NCI-H128 (cell line): ENCODE results near the gene PPEF1.

ENCODE experiments used
- DNase-seq: peaks from one replicate; lab custom pipeline; 2025; ENCODE audit not compliant: unreplicated experiment; lab: John Stamatoyannopoulos, UW

PPEF1 gene, protein sequence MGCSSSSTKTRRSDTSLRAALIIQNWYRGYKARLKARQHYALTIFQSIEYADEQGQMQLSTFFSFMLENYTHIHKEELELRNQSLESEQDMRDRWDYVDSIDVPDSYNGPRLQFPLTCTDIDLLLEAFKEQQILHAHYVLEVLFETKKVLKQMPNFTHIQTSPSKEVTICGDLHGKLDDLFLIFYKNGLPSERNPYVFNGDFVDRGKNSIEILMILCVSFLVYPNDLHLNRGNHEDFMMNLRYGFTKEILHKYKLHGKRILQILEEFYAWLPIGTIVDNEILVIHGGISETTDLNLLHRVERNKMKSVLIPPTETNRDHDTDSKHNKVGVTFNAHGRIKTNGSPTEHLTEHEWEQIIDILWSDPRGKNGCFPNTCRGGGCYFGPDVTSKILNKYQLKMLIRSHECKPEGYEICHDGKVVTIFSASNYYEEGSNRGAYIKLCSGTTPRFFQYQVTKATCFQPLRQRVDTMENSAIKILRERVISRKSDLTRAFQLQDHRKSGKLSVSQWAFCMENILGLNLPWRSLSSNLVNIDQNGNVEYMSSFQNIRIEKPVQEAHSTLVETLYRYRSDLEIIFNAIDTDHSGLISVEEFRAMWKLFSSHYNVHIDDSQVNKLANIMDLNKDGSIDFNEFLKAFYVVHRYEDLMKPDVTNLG

DNA sequence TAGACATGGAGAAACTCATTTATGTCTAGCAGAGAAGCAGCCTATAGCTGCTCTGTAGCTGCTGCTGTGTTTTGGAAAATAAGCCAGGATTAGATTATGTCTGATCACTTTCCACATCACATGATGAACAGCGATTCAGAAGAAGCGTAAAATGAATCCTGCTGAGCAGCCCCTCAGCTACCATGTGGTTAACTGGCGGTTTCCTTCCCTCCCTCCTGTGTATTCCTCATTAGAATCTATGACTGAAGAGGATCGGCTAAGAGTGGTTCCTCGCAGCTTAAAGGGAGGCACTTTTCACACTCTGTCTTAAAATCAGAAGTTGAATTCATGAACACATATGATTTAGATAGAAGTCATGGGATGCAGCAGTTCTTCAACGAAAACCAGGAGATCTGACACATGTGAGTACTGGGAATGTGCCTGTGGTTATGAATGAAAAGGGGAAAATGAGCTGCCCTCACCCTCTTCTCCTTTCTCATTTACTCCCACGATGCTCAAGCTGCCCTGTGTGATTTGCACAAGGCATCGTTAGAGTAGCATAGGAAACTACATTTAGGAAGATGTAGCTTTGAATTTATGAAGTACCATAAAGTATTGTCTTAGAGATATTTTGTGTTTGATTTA is at the start of gene PPEF1:
PPEF1 (plus strand) TSS at position 220 of the 624 bp plus-strand sequence; CDS start at position 356, 136 bp downstream.
- DNase-seq: no peak

DNA sequence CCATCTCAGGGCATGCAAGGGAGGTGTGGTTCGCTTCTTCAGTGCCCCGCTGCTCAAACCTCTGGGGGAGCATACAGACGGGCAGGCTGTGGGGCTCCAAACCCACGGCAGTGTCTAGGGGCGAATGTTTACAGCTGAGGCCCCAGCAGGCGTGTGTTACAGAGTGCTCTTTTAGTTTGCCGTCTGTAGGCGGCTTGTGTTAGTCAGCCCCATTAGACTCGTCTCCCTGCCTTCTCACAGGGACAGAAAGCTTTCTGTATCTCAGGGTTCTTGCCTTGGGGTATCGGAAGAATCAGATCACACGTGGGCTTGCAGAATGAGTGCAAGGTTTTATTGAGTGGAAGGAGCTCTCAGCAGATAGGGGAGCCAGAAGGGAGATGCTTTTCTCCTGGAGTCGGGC is 46.2 kb upstream of the PPEF1 start:
- DNase-seq: no peak

DNA sequence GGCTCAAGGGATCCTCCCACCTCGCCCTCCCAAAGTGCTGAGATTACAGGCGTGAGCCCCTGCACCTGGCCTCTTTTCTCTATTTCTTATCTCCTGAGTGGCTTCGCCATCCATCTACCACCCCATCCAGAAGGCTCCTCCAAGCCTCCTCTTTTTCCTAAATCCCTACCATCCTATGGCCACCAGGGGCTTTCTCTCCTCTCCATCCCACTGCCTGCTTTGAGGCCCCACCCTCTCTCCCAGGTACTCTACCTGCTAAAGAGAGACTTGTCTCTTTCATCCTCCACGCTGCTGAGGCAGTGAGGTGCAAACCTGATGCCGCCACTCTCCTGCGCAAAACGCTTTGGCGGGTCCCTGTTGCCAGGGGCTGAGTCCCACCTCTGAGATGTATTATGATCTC is 42.5 kb upstream of the PPEF1 start:
- DNase-seq: no peak

DNA sequence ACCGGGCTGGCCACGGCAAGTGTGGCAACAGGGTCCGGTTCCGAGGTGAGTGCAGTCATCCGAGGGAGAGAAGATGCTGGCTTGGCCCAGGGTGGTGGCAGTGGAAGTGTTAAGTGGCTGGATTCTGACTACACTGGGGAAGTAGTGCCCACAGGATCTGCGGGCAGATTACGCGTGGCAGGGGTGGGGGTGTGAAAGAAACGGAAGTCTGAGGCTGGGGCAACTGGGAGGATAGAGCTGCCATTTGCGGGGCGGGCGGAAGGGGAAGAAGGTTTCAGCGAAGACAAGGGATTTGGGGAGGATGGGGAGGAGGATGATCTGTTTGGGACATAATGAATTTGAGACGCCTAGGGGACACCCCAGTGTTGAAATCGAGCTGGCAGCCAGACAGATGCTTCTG is 40.8 kb upstream of the PPEF1 start:
- DNase-seq: no peak

DNA sequence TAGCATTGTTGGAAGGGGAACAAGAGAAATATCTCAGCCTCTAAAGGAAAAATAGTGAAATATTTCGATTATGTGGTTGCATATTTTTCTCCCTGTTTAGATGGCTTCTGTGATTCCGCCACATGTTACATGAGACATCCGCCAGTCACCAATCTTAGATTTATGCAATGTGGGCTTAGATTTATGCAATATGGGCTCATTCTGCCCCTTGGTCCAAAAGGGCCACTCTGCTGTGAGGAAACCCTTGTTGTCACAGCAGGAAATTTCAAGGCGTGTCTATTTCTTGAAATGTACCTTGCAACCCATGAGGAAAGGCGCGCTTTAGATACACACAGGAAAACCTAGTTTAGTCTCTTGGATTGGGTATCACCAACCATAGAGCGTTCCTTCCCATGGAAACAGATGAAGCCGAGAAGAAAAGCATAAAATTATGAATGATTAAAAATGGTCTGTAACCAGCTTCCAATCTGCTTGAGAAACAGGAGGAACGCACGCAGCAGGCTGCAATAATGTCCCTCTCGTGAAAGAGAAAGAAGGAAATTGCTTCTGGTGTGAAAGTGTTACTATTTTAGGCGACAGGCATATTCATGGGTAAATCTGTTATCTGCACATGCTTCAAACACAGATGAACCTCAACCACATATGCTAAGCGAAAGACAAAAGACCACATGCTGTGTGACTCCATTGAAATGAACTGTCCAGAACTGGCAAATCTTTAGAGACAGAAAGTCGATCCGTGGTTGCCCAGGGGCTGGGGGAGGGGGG is 39.2 kb upstream of the PPEF1 start:
- DNase-seq: peak; percentile 23

DNA sequence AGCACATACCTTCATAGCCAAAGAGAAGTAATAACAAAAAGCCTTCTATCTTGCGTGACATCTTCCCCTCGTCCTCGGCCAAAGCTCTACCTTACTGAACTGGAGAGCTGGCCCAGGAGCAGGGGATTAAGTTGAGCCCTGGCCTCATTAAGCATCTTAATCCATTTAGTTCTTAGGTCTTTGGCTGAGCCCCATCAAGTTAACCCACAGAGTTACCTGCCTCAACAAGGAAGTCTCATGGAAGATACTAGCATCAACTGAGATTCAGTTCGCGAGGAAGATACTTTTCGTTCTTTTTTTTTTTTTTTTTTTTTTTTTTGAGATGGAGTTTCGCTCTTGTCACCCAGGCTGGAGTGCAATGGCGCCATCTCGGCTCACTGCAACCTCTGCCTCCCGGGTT is 35.4 kb upstream of the PPEF1 start, which contains the start of gene RS1:
RS1 (minus strand) TSS at position 101 of the 400 bp plus-strand sequence; CDS start at position 61, 40 bp downstream.
- no peak for DNase-seq

DNA sequence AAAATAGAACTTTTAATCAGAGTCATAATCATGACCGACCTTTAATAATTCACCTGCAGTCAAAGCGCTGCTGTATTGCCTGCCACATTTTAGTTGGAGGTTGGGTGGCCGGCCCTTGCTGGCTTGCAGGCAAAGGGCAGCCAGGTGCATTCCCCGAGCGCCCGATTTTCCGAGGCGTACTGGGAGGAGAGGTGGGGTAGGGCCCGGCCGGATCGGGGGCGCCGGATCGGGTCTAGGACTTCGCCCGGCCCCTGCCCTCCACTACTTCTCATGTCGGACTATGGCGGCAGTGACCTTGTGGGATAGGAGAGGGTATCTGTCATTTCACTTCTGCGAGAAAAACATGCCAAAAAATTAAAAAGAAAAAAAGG is 33.0 kb upstream of the PPEF1 start:
- DNase-seq: no peak

DNA sequence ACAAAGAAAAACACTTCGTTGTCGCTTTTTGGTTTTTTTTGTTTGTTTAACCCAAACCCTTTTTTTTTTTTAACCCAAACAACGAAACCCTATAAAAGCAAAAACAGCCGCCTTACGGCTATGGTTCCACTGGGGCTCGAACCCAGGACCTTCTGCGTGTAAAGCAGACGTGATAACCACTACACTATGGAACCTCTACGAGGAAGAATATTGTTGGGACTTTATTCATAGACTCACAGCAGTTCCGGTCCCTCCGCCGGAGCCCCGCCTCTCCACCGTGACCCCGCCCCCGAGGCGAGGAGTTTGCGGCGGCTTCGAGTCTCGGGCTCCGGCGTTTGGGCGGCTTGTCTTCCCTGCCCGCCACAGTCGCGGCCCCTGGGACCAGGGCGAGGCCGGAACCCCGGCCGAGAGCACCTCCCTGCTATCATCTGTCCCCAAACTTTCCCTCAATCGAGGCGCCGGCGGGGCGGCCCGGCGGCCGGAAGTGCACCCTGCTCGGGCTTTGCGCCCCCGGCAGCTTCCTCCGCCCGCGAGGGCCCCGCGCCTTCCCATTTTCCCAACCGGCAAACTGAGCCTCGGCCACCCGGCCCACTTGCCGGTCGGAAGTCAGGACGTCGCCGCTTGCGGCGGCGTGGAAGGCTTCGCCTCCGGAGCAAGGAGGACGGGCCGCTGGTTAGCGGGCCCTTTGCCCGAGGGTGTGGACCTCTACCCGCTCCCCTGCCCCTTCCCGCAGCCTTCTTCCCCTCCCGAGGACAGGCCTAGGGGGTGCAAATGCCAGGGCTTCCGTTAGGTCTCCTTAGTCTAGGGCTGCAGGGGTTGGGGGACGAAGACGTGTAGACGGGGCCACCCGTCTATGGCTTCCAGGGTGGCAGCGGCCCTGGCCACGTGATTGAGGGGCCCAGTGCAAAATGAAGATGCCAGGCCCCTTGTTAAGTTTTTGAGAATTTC is 32.4 kb upstream of the PPEF1 start:
- peak; percentile 52 for DNase-seq

DNA sequence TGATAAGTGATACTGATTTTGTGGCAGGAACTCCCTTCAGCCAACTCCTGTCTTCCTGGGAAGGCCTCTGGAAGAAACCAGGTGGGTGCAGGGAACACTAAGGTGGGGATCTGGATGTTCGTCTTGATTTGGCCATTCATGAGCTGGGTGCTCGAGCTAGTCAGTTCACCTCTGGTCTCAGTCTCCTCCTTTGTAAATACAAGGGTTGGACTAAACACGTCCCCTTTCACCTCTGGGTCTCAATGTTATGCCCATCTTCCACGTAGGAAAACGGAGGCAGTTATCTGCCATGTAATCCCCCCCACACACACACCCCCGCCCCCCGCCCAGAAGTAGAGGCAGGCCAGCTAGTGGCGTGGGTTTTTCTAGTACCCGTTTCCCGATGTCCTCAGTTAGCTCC is 31.4 kb upstream of the PPEF1 start:
- no peak for DNase-seq

DNA sequence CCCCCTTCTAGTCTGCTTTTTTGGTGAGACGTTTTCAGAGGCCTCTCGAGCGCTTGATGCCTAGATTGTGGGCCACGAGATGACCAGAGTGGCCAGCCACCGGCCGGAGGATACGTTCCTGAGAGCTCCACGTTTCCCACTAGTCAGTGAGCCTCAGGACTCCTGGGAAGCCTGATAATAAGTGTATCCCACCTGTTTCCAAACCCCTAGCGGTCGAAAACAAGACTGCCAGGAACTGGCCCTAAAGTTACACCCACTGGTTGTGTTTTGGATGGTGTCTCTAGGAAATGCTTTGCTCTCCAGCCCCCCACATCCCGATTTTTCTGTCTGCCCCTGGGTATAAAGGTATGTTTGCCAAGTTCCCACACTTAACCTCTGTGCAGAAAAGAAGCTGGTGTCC is 31.0 kb upstream of the PPEF1 start:
- no peak for DNase-seq

DNA sequence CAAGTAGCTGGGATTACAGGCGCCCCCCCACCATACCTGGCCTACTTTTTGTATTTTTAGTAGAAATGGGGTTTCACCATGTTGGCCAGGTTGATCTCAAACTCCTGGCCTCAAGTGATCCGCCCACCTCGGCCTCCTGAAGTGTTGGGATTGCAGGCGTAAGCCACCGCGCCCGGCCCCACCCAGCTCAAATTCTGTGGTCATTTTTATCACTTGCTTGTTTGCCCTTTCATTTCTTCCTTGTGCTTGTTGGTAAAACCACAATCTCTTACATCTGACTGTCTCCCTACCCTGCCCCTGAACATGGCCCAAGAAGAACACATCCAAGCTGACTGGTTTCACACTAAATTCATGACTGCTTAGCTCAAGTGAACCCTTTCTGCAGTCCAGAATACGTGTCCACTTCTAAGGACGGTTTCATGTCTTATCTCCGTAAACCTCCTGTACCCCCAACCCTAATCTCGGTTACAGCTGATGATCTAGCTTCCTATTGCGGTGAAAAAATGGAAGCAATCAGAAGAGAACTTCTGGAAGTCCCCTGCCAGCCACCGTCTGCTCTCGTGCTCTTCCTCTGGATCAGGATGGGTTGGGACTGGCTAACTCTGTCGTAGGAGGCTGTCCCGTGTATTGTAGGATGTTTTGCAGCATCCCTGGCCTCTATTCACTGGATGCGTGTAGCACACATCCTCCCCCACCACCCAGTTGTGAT is 30.1 kb upstream of the PPEF1 start:
- DNase-seq: no peak

DNA sequence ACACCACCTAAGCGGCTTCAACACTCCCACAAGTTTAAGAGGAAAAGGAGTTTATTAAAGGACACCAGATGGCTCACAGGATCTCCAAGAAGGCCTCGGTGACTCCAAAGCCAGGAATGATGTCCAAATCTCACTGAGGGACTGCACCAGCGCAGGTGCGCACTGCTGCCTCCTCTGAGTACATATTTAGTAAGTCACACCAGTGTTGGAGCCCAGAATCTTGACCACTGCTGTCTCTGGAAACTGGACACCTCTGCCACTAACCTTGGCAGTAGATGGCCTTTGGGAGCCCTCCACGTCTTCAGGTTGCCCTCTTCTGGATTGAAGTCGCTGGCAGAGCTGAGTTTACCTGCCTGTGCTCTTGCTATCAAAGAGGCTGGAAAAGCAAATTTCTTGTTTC is 25.4 kb upstream of the PPEF1 start:
- DNase-seq: no peak

DNA sequence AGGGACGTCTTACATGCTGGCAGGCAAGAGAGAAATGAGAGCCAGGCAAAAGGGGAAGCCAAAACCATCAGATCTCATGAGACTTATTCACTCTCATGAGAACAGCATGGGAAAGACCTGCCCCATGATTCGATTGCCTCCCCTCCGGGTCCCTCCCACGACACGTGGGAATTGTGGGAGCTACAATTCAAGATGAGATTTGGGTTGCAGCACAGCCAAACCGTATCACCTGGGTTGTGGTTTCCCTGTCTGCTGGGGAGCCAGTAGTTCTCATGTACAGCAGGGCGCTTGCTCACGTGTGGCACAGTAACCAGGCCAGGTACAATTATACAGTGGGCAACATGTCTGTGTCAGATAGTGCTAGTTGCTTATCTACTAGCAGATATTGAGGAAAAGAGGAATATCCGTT is 24.5 kb upstream of the PPEF1 start:
- DNase-seq: no peak

DNA sequence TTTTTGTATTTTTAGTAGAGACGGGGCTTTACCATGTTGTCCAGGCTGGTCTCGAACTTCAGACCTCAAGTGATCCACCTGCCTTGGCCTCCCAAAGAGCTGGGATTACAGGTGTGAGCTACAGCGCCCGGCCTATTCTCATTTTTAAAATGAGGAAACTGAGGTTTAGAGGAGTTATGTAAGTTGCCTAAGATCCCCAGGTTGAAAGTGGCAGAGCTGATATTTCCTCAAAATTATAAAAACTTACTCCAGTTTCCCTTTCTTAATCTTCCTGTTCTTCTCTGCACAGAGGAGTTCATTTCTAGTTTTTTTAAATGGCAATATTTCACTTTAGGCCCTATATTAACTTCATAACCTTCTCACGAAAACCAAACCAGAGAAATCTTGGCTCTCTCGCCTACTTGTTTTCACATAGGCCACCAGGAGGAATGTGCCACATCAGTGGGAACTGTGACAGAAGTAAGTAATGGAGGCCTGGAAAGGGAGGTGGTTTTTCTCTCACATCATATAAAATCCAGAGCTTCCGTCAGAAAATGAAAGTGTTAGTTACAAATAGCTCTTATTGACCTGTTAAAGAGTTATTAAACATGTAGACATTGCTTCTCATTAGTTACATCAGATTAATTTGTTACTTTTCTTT is 19.5 kb upstream of the PPEF1 start:
- no peak for DNase-seq

DNA sequence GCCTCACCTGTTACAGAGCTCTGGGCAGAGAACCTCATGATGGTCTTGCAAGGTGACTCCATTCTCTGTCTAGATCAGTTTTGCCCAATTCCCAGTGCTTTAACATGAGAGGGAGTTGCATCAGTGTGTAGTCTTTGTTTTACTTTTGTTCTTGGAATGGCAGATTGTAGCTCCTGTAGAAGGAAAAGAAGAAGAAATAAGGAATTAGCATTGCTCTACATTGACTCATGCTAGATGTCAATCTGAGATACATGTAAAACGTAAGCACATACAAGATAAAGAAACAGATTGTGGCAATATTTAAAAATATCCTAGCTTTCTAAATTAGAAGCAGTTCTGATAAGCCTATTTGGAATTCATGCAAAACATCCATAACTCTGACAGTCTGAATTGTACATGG is 16.0 kb upstream of the PPEF1 start:
- DNase-seq: no peak

DNA sequence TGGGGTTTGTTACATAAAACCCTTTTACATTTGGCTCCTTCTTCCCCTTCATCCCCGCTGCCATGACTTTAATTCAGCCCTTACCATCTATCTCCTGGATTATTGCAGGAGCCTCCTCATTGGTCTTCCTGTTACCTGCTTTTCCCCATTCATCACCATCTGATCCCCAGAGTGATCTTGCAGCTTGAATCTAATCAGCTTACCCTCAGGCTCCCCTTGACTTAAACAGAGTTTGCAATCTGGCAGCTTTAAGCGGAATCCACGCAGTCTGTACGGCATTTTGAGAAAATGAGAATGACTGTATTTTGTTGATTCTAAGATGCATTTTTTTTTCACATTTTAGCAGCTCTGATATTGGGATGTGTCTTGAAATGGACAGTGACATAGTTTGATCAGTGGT is 14.9 kb upstream of the PPEF1 start:
- DNase-seq: no peak

DNA sequence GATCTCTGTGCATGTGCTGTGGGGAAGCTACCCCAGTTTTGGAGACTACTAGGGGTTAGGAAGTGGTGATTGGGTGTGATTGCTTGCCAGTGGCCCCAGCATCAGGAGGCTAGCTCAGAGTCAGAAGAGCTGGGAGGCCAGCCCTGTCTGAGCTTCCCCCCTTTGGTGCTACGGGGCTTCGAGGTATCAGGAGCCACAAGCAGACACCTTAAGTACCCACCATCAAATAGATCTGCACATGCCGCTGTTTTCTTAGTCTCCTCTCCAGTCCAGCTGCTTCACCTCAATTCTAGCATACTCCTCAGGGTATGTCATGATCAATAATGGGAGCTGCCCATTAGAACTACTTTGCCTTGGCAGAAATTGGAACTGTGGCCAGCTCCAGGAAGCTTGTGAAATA is 10.8 kb upstream of the PPEF1 start:
- no peak for DNase-seq

DNA sequence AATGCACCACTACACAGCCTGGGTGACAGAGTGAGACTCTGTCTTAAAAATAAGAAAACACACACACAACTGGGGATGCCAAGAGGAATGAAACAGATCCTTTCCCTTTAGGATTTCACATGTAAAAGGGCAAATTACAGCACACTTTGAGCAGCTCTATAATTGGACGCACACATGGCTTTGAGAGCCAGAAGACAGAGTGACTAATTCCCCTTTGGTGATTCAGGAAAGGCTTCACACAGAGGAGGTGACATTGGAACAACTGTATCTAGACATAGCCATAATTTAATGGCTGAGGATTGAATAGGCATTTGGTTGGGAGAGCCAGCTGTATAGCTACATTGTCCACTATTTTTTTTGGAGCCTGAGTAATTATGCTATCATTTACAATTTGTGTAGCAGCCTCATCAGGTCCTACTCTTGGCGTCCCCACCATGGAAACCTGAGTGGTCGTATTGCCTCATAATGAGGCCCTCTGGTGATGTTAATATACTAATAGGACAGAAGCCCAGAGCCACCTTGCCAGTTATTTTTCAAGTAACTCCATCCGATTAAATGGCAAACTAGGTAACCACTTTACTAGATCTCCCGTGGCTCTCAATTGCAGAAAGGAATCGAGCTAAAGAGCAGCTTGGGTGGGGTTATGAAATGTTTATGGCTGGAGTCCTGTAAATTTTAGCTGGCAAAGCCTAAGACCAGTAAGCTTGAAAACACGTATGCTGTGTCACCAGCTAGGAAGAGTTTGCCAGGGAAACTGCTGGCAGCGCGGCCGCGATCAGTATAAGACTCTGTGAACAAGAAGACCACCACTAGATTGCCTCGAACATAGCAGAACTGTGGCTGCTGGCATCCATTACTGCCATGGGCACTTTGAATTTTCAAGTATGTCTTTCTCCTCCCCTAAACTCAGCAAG is 8.5 kb upstream of the PPEF1 start:
- DNase-seq: peak; percentile 26
